Coronary artery (tissue), 2 donors: ENCODE data around the gene BIRC7.

ENCODE experiments used
- DNase-seq: peaks from one replicate; pipeline ENCODE4 v3.0.0-alpha.2; 2017; ENCODE audit warnings: low spot score
- H3K27ac ChIP-seq, 2 donors: fragments of 200-600 bp; sonication (generic); one replicate each; pipeline ENCODE4 v1.5.1; 2016 to 2019
- H3K4me3 ChIP-seq: fragments of 200-600 bp; sonication (generic); 2 replicates; pipeline ENCODE4 v1.5.1; 2016; ENCODE audit warnings: mild to moderate bottlenecking, moderate library complexity
- TF ChIP-seq, protein P1 (sequence below): fragments of 200-600 bp; sonication (generic); IDR thresholded peaks from one replicate; pipeline ENCODE4 v1.5.1; 2019; ENCODE audit warnings: antibody characterized with exemption

The BIRC7 gene

DNA sequence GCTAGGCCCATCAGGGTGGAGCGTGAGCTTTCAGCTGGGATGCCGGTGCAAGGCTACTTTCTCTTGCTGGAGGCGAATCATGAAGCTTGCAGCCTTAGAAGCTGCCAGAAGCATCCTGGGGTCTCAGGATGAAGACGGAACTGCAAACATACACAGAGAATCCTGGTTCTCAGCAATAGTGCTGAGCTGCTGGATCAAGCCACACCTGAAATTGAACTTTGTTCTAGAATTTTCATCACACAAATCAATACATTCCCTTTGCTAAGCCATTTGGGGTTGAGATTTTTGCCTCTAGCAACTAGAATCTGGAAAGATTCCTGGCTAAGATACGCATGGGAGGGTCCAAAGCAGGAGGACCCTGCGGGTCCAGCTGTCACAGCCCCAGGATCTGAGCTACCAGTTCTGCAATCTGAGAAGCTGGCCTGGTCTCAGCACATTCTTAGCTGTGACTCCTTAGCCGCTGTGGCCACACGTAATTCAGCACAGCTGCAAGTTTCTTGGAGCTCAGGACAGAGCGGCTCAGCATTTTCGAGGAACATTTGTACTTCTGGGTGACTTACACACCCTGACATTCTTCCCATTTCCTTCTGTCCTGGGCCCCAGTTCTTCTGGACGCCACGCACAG is 30.3 kb downstream of the BIRC7 start:
- TF ChIP-seq, protein P1, sequence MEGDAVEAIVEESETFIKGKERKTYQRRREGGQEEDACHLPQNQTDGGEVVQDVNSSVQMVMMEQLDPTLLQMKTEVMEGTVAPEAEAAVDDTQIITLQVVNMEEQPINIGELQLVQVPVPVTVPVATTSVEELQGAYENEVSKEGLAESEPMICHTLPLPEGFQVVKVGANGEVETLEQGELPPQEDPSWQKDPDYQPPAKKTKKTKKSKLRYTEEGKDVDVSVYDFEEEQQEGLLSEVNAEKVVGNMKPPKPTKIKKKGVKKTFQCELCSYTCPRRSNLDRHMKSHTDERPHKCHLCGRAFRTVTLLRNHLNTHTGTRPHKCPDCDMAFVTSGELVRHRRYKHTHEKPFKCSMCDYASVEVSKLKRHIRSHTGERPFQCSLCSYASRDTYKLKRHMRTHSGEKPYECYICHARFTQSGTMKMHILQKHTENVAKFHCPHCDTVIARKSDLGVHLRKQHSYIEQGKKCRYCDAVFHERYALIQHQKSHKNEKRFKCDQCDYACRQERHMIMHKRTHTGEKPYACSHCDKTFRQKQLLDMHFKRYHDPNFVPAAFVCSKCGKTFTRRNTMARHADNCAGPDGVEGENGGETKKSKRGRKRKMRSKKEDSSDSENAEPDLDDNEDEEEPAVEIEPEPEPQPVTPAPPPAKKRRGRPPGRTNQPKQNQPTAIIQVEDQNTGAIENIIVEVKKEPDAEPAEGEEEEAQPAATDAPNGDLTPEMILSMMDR, result no peak
- no peak overlapping the region for H3K27ac ChIP-seq
- H3K4me3 ChIP-seq, result no peak overlapping the region
- DNase-seq, result no peak

DNA sequence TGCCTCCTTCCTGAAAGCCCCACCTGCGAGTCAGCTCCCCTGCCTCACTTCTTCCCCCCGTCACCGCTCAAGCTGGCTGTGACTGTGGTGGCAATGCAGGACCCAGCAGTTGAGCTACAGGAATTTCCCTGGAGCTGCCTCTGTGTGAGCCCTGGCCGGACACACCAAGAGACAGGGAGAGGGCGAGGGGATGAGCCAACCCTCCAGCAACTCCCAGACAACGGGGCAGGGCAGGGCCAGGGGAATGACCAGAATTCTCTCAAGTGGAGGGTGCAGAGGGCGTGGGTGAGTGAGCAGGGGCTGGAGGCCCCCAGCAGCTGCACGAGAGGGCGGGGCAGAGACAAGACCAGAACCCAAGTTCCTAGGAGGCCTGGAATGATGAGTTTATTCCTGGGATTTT is 32.0 kb downstream of the BIRC7 start:
- TF ChIP-seq, protein P1, result no peak
- no peak overlapping the region for H3K27ac ChIP-seq
- H3K4me3 ChIP-seq, result no peak overlapping the region
- no peak for DNase-seq

DNA sequence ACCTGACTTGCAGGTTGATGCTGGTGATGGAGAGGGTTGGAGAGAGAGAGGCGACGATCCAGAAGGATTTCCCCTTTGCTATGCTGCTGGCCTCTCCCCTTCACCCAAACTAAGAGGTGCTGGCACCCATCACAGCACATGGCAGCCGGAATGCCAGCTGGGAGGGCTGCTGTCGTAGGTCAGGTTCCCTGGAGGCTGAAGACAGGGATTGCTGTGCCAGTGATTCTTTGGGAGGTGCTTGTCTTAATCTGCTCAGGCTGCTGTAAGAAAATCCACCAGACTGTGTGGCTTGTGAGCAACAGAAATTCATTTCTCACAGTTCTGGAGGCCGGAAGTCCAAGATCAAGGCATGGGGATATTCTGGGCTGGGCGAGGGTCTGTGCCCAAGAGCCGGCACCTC is 32.6 kb downstream of the BIRC7 start:
- Histone ChIP-seq H3K27ac (no peak overlapping the region), H3K4me3 (no peak overlapping the region)
- TF ChIP-seq, protein P1, result no peak
- no peak for DNase-seq

DNA sequence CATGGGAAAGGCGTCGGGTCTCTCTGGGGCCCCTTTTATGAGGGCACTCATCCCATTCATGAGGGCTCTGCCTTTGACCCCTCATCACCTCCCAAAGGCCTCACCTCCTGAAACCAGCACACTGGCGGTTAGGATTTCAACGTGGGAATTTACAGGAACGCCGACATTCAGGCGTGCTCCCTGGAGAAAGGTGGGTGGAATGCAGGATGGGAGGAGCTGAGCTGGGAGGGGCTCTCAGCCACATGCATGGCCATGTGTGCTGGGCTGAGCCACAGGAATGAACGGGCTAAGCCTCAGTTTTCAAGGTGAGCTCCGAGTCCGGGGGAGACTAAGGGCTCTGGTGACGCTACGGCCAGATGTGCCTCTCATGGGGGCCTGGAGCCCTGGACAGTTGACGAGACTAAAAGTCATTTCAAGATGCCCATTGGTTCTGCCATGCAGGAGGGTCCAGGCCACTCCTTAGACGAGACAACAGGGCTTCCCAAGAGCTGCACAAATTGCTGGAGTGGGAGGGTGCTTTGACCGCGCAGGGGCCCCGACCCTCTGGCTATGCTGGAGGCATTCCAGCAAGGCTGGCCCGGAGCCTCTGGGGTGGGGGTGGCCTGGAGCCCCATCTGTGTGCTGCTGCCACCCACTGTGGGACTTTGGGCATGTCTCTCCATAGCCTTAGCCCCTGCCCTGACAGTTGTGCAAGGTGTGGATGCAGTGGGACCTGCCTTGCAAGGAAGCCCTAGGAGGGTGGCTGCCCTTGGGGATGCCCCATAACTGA is 33.1 kb downstream of the BIRC7 start:
- DNase-seq, result no peak
- TF ChIP-seq, protein P1, result no peak
- Histone ChIP-seq H3K27ac (no peak overlapping the region), H3K4me3 (no peak overlapping the region)

DNA sequence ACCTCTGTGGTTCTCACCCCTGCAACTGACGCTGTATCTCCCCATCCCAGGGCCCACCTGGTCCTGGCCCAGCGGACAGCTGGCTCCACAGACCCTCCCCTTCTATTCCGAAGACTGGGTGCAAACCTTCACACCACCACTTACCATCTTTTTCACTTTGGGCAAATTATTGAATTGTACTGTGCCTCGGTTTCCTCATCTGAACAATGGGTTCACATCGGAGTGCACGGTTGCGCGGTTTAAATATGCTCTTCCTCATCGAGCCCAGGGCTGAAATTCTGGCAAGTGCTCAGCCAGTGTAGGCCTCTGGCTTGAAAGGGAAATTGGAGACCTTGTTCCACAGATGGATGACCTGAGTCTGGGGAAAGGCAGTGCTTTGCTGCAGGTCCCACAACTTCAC is 34.0 kb downstream of the BIRC7 start:
- TF ChIP-seq, protein P1, result no peak
- Histone ChIP-seq H3K4me3 (no peak overlapping the region), H3K27ac (no peak overlapping the region)
- DNase-seq, result no peak

DNA sequence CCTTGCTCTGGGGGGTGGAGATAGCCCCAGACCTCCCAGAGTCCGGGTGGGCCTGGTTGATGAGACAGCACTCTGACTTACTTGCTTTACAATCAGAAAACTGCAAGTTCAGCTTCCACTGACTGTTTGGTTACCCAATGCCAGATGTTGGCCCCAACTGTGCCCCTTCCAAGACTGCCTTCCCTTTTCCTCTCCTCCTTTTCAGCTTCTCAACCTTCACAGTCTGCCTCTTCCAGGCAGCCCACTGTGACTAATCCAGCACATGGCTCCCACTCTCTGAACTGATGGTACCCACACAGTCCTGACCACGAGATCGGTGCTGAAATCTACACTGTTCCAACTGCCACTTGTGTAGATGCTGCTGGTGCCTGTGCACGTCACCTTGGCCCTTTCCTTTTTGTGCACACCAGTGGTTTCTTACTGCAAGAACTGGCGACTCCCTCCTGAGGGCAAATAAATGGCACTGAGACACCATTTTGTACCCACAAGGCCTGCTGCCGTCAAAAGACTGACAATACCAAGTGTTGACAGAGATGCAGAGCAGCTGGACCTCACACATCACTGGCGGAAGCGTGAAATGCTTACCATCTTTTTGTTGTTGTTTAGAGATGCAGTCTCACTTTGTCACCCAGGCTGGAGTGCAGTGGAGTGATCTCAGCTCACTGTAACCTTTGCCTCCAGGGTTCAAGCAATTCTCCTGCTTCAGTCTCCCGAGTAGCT is 35.1 kb downstream of the BIRC7 start:
- TF ChIP-seq, protein P1, result no peak
- Histone ChIP-seq H3K27ac (no peak overlapping the region), H3K4me3 (no peak overlapping the region)
- no peak for DNase-seq
